ENCODE measurements around the gene SIAH3. TPM values are rescaled to one million over a fixed set of nuclear protein-coding genes. Genes with fewer than 3 reads are reported as not detected.
A peak's percentile ranks its signal among the peaks of the same experiment; 100 is the strongest.

The SIAH3 gene
- total RNA-seq, 3 donors from 2014 or later (not counting 1 experiment from before 2014, with no cell fraction given): not detected

- no peak overlapping the region for H3K27ac ChIP-seq (ENCODE audit: low read length)
- H3K36me3 Mint-ChIP-seq: no peaks in the 10 kb centered on the region
- intact Hi-C loops (cut with micrococcal nuclease): no loop called here
- H3K4me3 Mint-ChIP-seq: no peak overlapping the region
- 77% methylated on average over 6 of the region's 6 CpGs for WGBS (ENCODE audit: insufficient coverage)
- ATAC-seq (no peak), DNase-seq (no peak)
- TF ChIP-seq CTCF (IDR thresholded peaks at IDR 0.05): no peak
- H3K4me1 Mint-ChIP-seq: peaks cover 4 to 5% of the 10 kb centered on the region in 2 donors
- no peak overlapping the region for H3K27ac Mint-ChIP-seq
- H3K9me3 Mint-ChIP-seq: no peaks in the 10 kb centered on the region
- peaks cover 6 to 25% of the 10 kb centered on the region in 2 donors for H3K27me3 Mint-ChIP-seq (ENCODE audit: low read depth in 2 of 2)
- H3K4me1 ChIP-seq (ENCODE audit: control insufficient read depth, insufficient read depth, low read length): peaks cover 3% of the 10 kb centered on the region
- H3K4me3 ChIP-seq (ENCODE audit: low read length): no peak overlapping the region
- H3K36me3 ChIP-seq (ENCODE audit: control insufficient read depth, insufficient read depth, low read length): no peaks in the 10 kb centered on the region
- H3K27me3 ChIP-seq (ENCODE audit: control insufficient read depth, insufficient read depth, low read length): no peaks in the 10 kb centered on the region
- H3K9me3 ChIP-seq (ENCODE audit: control insufficient read depth, insufficient read depth, low read length): no peaks in the 10 kb centered on the region
Observed at GRCh38 chr13:45821811-45822210, 29.7 kb downstream of the SIAH3 start.

GRCh38 chr13:45820106-45820838 lies 31.3 kb downstream of the SIAH3 start:
- no peak overlapping the region for H3K4me3 Mint-ChIP-seq
- no peak for DNase-seq
- Histone ChIP-seq H3K27me3 (ENCODE audit: control insufficient read depth, insufficient read depth, low read length) (no peaks in the 10 kb centered on the region), H3K4me1 (ENCODE audit: control insufficient read depth, insufficient read depth, low read length) (no peaks in the 10 kb centered on the region), H3K27ac (ENCODE audit: low read length) (no peak overlapping the region), H3K4me3 (ENCODE audit: low read length) (no peak overlapping the region), H3K36me3 (ENCODE audit: control insufficient read depth, insufficient read depth, low read length) (no peaks in the 10 kb centered on the region), H3K9me3 (ENCODE audit: control insufficient read depth, insufficient read depth, low read length) (no peaks in the 10 kb centered on the region)
- no peak overlapping the region for H3K27ac Mint-ChIP-seq
- H3K4me1 Mint-ChIP-seq: no peaks in the 10 kb centered on the region
- intact Hi-C loops (cut with micrococcal nuclease): no loop called here
- no peaks in the 10 kb centered on the region for H3K9me3 Mint-ChIP-seq
- no peak for TF ChIP-seq CTCF (IDR thresholded peaks at IDR 0.05)
- ATAC-seq: no peak
- WGBS (ENCODE audit: insufficient coverage): 89% methylated on average over 18 of the region's 18 CpGs
- peaks cover 3 to 10% of the 10 kb centered on the region in 2 donors for H3K27me3 Mint-ChIP-seq (ENCODE audit: low read depth in 2 of 2)
- H3K36me3 Mint-ChIP-seq: no peaks in the 10 kb centered on the region

GRCh38 chr13:45817833-45818232 lies 33.7 kb downstream of the SIAH3 start:
- Histone ChIP-seq H3K36me3 (ENCODE audit: control insufficient read depth, insufficient read depth, low read length) (no peaks in the 10 kb centered on the region), H3K9me3 (ENCODE audit: control insufficient read depth, insufficient read depth, low read length) (no peaks in the 10 kb centered on the region), H3K27me3 (ENCODE audit: control insufficient read depth, insufficient read depth, low read length) (no peaks in the 10 kb centered on the region), H3K4me3 (ENCODE audit: low read length) (no peak overlapping the region), H3K4me1 (ENCODE audit: control insufficient read depth, insufficient read depth, low read length) (no peaks in the 10 kb centered on the region), H3K27ac (ENCODE audit: low read length) (no peak overlapping the region)
- intact Hi-C loops (cut with micrococcal nuclease): no loop called here
- Mint-ChIP-seq H3K9me3 (no peaks in the 10 kb centered on the region), H3K27me3 (ENCODE audit: low read depth in 2 of 2) (peaks cover 0 to 3% of the 10 kb centered on the region in 2 donors), H3K36me3 (no peaks in the 10 kb centered on the region), H3K4me1 (no peaks in the 10 kb centered on the region), H3K4me3 (no peak overlapping the region), H3K27ac (no peak overlapping the region)
- no peak for ATAC-seq
- WGBS (ENCODE audit: insufficient coverage): 66% methylated on average over 2 of the region's 2 CpGs
- no peak for DNase-seq
- no peak for TF ChIP-seq CTCF (IDR thresholded peaks at IDR 0.05)

DNA sequence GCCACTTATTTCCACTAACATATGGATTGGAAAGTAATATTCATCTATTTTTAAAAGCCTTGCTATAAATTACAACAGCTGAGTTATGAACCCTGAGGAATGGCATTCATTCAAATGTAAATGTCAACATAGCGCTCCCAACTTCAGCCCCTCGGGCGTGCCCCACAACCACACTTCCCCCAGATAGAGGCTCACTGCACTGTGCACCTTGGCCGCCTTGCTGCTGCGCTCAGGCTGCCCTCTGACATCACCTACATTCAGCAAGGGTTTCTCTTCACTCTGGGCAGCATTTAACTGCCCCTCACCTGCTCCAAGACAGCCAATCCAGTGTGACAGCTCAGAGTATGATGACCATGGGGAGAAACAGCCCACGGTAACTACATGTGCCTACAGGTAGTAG lies 35.1 kb downstream of the SIAH3 start:
- WGBS (ENCODE audit: insufficient coverage): 90% methylated on average over 6 of the region's 6 CpGs
- no peaks in the 10 kb centered on the region for H3K9me3 ChIP-seq (ENCODE audit: control insufficient read depth, insufficient read depth, low read length)
- ATAC-seq (peak in 1 of 3 donors; percentile 14), DNase-seq (no peak)
- Mint-ChIP-seq H3K27me3 (ENCODE audit: low read depth in 2 of 2) (peaks cover 0 to 3% of the 10 kb centered on the region in 2 donors), H3K27ac (no peak overlapping the region), H3K4me3 (no peak overlapping the region), H3K9me3 (no peaks in the 10 kb centered on the region), H3K4me1 (no peaks in the 10 kb centered on the region), H3K36me3 (no peaks in the 10 kb centered on the region)
- H3K4me3 ChIP-seq (ENCODE audit: low read length): no peak overlapping the region
- no peaks in the 10 kb centered on the region for H3K27me3 ChIP-seq (ENCODE audit: control insufficient read depth, insufficient read depth, low read length)
- intact Hi-C loops (cut with micrococcal nuclease): no loop called here
- H3K36me3 ChIP-seq (ENCODE audit: control insufficient read depth, insufficient read depth, low read length): no peaks in the 10 kb centered on the region
- no peaks in the 10 kb centered on the region for H3K4me1 ChIP-seq (ENCODE audit: control insufficient read depth, insufficient read depth, low read length)
- no peak for TF ChIP-seq CTCF (IDR thresholded peaks at IDR 0.05)
- H3K27ac ChIP-seq (ENCODE audit: low read length): no peak overlapping the region

Data from natural killer cell (primary cell).